ENCODE measurements around the gene RPL18.

Gene RPL18

DNA sequence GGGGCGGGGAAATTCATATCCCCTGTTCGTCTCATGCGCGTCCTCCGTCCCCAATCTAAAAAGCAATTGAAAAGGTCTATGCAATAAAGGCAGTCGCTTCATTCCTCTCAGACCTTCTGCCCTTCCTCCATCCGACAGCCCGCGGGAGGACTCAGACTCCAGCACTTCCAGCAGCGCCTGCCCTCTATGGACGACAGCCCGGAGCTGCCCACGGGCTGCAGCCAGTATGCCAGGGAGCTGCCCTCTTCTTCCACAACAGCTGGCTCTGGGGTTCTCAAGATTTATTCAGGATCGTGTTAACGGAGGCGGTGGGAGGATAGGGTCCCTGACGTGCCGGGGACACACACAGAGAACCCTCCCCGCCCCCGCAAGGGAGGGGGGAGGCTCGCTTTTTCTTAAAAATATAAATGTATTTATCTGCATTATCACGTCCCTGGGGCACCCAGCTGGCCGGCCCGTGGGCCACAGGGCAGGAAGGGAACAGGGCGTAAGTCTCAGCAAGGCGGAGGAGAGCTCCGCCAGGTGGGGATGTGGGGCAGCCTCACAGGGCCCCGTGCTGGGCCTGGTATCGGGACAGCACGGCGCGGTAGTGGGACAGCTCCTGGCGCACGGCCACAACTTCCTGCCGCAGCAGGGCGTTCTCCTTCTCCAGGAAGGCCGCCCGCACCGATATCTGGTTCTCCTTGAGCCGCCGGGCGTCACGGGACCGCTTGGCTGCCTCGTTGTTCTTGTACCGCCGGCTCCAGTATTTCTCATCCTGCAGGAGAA, 11.5 kb upstream of the RPL18 start:
- DNase-seq (ENCODE audit: low read depth): no peak

DNA sequence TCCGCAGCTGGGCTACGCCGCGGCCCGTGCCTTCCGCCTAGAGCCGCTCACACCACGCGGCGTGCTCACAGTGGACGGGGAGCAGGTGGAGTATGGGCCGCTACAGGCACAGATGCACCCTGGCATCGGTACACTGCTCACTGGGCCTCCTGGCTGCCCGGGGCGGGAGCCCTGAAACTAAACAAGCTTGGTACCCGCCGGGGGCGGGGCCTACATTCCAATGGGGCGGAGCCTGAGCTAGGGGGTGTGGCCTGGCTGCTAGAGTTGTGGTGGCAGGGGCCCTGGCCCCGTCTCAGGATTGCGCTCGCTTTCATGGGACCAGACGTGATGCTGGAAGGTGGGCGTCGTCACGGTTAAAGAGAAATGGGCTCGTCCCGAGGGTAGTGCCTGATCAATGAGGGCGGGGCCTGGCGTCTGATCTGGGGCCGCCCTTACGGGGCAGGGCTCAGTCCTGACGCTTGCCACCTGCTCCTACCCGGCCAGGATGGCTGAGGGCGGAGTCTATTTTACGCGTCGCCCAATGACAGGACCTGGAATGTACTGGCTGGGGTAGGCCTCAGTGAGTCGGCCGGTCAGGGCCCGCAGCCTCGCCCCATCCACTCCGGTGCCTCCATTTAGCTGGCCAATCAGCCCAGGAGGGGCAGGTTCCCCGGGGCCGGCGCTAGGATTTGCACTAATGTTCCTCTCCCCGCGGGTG, 10.8 kb upstream of the RPL18 start:
- no peak for DNase-seq (ENCODE audit: low read depth)

DNA sequence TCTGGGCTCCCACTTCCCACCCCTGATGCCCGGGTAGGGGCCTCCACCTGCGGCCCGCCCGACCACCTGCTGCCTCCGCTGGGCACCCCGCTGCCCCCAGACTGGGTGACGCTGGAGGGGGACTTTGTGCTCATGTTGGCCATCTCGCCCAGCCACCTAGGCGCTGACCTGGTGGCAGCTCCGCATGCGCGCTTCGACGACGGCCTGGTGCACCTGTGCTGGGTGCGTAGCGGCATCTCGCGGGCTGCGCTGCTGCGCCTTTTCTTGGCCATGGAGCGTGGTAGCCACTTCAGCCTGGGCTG, 10.3 kb upstream of the RPL18 start:
- DNase-seq (ENCODE audit: low read depth): no peak

DNA sequence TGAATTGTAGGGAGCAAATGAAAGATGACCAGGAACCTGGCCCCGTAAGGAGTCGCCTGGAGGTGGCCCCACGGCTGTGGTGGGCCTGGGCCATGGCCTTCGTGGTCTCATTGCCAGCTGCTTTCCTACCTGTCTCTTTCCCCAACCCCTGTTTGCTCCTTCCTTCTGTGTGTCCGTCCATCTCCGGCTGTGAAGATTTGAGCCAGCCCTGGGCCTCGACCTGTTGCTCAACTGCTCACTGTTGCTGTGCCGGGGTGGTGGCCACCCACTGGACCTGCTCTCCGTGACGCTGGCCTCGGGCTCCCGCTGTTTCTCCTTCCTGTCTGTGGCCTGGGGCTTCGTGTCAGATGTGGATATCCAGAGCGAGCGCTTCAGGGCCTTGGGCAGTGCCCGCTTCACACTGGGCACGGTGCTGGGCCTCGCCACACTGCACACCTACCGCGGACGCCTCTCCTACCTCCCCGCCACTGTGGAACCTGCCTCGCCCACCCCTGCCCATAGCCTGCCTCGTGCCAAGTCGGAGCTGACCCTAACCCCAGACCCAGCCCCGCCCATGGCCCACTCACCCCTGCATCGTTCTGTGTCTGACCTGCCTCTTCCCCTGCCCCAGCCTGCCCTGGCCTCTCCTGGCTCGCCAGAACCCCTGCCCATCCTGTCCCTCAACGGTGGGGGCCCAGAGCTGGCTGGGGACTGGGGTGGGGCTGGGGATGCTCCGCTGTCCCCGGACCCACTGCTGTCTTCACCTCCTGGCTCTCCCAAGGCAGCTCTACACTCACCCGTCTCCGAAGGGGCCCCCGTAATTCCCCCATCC, 9.7 kb upstream of the RPL18 start:
- DNase-seq (ENCODE audit: low read depth): no peak

DNA sequence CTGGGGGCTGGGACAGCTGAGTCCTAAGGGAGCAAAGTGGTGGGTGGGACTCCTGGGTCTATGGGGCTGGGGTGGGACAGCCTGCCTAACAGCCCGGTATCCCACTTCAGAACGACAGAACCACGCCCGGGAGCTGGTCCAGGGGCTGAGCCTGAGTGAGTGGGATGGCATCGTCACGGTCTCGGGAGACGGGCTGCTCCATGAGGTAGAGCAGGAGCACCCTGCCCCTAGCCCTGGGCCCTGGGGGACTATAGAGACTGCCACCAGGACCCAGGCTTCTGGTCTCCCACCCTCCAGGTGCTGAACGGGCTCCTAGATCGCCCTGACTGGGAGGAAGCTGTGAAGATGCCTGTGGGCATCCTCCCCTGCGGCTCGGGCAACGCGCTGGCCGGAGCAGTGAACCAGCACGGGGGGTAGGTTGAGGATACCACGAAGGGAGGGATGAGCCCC, 8.9 kb upstream of the RPL18 start:
- DNase-seq (ENCODE audit: low read depth): no peak

DNA sequence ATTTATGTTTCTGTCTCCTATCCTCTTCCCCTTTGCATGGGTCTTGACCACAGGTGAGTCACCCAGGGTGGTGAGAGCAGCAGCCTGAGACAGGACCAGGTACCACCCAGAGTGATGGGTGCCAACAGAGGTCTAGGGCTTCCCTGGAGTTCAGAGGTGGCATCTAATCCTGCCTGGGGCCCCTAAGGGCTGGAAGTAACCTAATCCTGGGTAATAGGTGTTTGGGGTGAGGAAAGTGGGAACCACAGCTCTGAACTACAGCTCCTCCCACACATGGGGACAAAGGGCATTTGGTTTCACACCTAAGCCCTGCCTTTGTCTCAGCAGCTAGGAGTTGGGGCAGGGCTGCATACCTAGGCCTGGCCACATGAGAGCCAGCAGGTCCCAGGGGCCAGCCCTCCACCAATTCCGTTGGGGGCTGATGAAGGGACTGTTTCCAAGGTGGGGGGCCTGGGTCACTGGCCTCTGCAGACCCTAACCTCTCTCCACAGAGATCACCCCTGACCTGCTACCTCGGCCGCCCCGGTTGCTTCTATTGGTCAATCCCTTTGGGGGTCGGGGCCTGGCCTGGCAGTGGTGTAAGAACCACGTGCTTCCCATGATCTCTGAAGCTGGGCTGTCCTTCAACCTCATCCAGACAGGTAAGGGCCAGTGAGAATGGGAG, 8.4 kb upstream of the RPL18 start:
- no peak for DNase-seq (ENCODE audit: low read depth)

DNA sequence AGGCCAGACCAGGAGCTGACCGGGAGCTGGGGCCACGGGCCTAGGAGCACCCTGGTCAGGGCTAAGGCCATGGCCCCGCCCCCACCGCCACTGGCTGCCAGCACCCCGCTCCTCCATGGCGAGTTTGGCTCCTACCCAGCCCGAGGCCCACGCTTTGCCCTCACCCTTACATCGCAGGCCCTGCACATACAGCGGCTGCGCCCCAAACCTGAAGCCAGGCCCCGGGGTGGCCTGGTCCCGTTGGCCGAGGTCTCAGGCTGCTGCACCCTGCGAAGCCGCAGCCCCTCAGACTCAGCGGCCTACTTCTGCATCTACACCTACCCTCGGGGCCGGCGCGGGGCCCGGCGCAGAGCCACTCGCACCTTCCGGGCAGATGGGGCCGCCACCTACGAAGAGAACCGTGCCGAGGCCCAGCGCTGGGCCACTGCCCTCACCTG, 6.9 kb upstream of the RPL18 start:
- DNase-seq (ENCODE audit: low read depth): no peak

DNA sequence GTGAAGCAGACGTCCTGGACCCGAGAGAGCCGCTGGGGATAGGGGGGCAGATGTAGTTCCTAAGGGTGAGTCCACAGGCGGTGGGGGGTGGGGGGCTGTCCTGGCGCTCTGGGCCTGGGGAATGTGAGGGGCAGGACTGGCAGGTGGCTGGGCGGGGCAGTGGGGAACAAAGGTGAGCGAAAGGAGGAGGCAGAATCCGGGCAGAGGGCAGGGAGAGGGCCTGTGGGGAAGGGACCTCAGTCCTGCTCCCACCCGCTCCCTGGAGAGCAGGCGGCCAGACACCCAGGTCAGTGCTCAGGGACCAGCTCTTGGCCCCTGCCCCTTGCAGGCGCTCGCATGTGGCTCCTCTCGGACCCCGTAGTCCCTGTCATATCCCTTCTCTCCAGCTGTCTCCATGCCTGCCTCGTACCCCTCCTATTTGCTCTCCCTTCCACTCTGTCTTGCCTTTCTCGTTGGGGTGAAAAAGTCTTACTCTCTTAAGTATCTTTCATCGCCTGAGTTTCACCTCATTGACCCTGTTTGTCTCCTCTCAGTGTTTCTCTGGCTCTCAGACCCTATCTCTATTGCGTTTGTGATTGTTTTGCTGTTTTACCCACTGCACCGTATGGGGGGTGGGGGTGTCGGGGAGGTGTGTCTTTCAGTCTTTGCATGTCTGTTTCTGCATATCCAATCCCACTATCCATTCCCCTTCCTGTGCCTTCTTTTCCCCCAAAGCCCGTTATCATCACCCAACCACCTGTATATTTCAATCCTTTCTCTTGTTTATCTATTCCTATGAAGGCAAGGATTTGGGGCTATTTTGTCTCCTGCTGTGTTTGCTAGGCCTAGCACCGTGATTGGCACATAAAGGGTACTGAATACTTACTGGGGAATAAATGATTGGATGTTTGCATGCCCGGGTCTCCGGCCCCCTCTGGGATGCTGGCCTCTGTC, 6.1 kb upstream of the RPL18 start:
- no peak for DNase-seq (ENCODE audit: low read depth)

DNA sequence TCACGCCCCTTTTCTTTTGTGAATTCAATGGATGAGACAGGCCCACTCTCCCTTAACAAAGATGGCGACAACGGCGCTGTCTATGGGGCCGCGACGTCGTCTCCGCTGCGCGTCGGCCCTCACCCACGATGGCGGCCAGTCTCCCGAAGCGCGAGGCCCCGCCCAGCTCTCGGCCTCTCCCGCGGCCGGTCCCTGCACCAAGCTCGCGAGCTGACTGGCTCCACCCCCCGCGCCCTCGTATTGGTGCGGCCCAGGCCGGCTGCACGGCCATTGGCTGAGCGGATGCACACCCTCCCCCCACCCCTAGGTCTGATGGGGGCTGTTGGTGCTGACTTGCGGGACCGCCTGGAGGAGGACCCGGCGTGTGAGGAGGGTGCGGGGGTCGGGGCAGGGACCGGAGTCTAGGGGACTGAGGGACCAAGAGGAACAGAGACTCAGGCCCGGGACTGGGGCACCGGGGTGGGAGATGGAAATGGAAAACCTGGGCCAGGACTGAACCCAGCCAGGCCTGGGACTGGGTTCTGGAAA, 5.2 kb upstream of the RPL18 start:
- DNase-seq (ENCODE audit: low read depth): peak; percentile 91

DNA sequence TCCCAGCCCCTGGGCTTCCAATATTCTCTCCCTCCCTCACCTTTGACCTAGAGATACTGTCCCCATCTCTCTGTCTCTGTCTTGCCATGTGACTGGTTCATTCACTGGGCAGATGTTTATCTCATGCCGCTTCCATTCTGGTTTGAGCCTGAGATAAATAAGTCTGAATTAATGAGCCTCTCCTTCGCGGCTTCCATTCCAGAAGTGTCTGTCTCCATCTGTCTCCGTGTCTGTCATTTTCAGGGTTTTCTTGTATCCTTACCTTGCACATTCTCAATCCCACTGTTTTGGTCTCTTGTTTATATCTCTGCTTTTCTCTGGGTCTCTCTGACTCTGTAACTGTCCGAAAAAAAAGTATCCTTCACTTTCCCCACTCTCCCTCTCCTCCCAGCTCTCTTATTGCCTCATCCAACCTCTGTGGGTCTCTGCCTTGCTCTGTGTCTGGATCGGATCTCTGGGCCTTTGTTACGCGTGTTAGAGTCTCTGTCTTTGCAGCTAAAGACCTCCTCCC, 4.6 kb upstream of the RPL18 start:
- DNase-seq (ENCODE audit: low read depth): no peak

DNA sequence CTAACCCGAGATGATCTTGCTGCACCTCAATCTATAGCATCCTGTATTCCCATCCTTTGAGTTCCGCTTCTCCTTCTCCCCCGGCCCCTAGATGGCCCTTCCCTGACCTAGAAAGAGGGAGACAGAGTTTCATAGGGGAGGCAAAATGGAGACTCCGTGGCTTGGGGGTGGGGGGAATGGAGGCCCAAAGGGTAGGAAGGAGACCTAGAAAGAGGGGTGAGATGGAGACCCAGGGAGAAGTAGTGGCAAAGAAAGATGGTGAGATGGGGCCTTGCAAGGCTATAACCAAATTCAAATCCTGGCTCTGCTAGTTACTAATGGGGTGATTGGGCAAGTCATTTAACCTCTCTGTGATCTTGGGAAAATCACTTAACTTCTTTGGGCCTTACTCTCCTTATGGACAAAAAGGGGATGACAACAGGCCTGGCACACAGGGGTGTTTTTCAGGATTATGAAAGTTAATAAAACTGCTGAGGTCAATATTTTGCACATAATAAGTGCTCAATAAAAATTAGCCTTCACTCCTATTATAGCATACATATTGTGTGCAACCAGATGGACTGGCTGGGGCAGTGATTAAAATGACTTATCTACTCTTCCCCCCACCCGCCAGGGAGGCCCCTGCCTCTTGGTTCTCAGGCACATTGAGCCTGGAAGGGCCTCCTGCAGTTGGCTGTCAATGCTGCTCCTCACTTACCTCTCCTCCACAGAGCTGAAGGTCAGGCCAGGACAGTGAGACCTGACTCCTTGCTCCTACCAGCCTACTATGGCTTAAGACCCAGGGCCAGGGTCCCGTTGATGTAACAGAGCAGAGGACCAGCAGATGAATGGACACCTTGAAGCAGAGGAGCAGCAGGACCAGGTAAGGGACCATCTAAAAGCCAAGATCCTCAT, 961 bp upstream of the RPL18 start:
- DNase-seq (ENCODE audit: low read depth): no peak

DNA sequence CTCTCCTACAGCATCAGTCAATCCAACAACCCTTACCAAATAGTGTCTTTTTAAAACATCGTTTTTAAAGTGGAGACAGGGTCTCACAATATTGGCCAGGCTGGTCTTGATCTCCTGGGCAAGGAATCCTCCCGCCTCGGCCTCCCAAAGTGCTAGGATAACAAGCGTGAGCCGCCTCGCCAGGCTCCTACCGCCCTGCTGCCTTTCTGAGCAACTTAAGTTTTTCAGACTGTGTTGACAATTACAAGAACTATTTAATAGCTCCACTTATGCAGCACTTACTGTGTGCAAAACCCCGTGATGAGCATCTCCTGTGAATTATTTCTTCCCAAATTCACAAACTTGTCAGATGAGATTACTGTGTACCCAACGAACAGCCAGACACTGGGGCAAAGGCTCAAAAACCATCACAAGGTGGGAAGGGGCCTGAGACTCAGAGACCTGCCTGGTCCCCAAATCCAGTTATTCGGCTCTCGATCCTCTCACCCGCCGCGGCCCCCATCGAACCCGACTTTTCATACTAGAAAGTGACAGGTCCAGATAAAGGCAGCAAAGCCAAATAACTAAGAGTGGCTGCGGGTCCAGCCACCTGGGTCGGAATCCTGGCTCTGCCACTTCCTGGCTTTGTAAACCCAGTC, 581 bp downstream of the RPL18 start:
- DNase-seq (ENCODE audit: low read depth): no peak

DNA sequence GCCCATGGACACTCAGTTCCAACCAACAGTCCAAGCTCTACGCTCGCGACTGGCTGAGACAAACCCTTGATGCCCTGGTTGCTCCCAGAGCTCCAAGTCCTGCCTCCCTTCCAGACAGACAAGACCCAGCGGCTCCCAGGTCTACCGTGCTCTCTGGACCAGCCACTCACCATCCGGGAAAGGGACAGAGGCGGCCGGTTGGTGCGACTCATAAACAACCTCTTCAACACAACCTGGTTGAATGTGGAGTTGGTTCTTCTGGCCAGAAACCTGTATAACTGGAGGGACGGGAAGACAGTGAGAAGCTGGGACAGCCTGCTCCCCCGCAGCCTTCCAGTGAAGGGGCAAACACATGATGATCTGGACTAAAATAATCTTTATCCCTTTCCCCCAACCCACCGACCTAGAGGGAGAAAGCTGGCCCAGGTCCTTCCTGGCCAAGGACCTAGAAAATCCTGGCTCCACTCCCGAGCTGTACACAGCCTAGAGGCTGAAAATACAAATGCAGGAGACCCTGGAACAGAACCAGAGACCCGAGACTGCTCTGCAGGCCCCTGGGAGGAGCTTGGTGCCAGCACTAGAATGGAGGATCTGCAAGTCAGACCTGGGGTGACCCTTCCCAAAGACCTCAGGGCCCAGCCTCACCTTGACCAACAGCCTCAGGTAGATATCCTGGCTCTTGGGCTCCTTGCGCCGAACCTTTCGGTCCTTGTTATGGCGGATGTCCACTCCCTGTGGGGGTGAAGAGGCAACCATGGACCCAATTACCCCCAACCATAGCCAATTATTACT, 1.6 kb downstream of the RPL18 start:
- no peak for DNase-seq (ENCODE audit: low read depth)

DNA sequence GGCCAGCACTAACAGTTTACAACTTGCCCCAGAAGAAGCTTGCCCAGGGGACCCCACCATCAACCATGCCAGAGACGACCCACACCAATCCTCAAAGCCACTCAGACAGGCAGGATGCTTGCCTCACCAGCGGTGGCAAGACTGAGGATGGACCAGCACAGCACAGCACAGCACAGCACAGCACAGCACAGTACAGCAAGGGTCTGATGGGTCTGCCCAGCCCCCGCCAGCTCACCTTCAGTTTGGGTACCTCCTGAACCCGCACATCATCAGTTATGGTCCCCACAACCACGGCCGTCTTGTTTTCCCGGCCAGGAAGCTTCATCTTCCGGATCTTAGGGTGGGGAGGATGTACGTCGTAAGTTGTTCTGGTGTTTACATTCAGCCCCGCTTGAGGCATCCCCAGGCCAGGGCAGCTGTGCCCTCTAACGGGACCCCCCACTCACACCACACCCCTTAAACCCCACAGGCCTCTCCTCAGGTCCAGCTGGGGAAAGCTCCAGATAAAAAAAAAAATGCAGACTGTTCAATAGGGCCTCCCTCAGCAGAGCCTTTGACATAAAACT, 2.4 kb downstream of the RPL18 start:
- DNase-seq (ENCODE audit: low read depth): no peak

DNA sequence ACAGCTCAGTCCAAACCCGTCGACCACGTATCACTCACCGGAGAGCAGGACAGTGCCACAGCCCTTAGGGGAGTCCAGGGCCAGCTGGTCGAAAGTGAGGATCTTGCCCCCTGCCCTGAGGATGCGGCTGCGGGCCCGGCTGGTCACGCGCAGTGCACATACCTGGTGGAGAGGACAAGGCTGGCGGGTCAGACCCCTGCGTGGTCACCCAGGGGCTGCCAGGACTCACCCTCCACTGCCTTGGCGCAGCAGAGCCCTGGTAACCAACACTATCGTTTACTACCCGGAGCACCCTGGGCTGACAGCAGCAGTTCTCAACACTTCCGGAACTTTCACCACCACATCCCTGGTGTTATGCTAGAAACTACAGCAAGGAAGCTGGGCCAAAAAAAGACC, 2.9 kb downstream of the RPL18 start:
- DNase-seq (ENCODE audit: low read depth): no peak

DNA sequence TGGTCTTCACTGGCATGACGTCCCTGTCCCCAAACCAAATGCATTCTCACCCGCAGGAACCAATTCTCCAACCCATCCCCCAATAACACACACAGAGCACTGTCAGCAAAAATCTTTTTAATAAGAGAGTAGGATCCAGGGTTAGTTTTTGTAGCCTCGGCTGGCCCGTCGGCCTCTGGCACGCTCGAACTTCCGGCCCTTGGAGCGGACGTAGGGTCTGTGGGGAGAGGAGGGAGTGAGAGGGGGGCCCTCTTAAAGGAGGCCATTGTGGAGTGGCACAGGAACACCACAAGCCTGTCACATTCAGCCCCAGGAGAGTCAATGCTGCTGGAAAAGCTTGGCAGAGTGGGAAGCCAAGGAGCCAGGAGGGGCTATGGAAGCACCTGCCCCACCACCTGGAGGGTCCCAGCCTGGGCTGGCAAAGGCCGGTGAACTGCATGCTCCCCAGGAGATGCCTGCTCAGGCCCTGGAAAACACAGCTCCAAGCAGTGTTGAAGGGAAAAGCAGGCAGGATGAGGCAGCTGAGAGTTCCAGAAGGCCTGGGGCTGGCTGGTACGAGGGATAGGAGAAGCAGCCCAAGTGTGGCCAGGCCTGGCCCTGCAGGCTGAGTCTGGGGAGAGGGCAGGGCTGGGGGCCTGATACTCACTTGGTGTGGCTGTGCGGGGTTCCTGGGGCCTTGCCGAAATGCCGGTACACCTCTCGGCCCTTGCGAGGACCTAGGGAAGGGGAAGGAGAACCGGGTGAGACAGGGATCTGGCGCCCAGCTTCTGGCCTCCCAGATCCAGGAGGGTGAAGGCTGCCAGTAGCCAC, 3.5 kb downstream of the RPL18 start:
- no peak for DNase-seq (ENCODE audit: low read depth)

All from GM04504 (cell line).